Gastroesophageal sphincter (tissue), 4 donors: ENCODE results near the gene UQCC3. TPM values are rescaled to one million over a fixed set of nuclear protein-coding genes. Genes with fewer than 3 reads are reported as not detected.

ENCODE experiments used
- ATAC-seq: fragments of 150-250 bp; one replicate; pipeline ENCODE4 v1.9.1; 2016; ENCODE audit warnings: mild to moderate bottlenecking, moderate library complexity
- H3K27ac ChIP-seq, 4 donors: fragments of 200-600 bp; sonication (generic) in 3 of 4; 1 replicate in 3 of 4; 2 replicates in 1 of 4; pipeline ENCODE4 v1.5.1; 2016 to 2019
- H3K27me3 ChIP-seq: fragments of 200-600 bp; sonication (generic); one replicate; pipeline ENCODE4 v1.5.1; 2019
- H3K36me3 ChIP-seq, 2 donors: fragments of 200-600 bp; sonication (generic); one replicate each; pipeline ENCODE4 v1.5.1; 2019; ENCODE audit warnings: control low read depth in 1 of 2
- H3K4me1 ChIP-seq, 3 donors: fragments of 200-600 bp; sonication (generic); 1 replicate in 2 of 3; 2 replicates in 1 of 3; pipeline ENCODE4 v1.5.1; 2016 to 2019; ENCODE audit warnings: control low read depth in 2 of 3
- H3K4me3 ChIP-seq, 2 donors: fragments of 200-600 bp; sonication (generic); one replicate each; pipeline ENCODE4 v1.5.1; 2019; ENCODE audit warnings: mild to moderate bottlenecking in 1 of 2, moderate library complexity in 1 of 2
- H3K9me3 ChIP-seq, 3 donors: fragments of 200-600 bp; sonication (generic); one replicate each; pipeline ENCODE4 v1.5.1; 2017 to 2019; ENCODE audit warnings: control low read depth in 2 of 3
- CTCF ChIP-seq, 4 experiments: fragments of 200-600 bp in 2 of 4; fragments of 450-650 bp in 2 of 4; sonication (generic) in 1 of 4; IDR thresholded peaks; one replicate each; pipeline ENCODE4 v1.5.1; 2017 to 2019; ENCODE audit warnings: antibody characterized with exemption in 4 of 4, mild to moderate bottlenecking in 2 of 4, moderate library complexity in 2 of 4
- EP300 ChIP-seq: sonication (generic); formaldehyde crosslinking; IDR thresholded peaks from one replicate; pipeline ENCODE4 v1.6.1; 2017; ENCODE audit warnings: antibody characterized with exemption, mild to moderate bottlenecking
- POLR2A ChIP-seq, 2 donors: fragments of 450-650 bp; IDR thresholded peaks; one replicate each; pipeline ENCODE4 v1.6.1; 2017; ENCODE audit warnings: antibody characterized with exemption in 2 of 2, mild to moderate bottlenecking in 2 of 2, moderate library complexity in 1 of 2
- POLR2AphosphoS5 ChIP-seq: sonication (generic); formaldehyde crosslinking; IDR thresholded peaks from one replicate; pipeline ENCODE4 v1.6.1; 2017; ENCODE audit warnings: antibody characterized with exemption
- WGBS, 2 donors: methylation state at CpG; one replicate each; pipeline ENCODE4 v1.1.5; 2018; ENCODE audit warnings: low coverage in 1 of 2; 5-methylcytosine and 5-hydroxymethylcytosine counted together
- total RNA-seq, 4 donors: library from RNA; depleted of rRNA; stranded (reverse); fragments of >200 nt; gene quantifications; one replicate each; pipeline ENCODE4 v1.1.0, GENCODE V29; 2016

The UQCC3 gene, protein sequence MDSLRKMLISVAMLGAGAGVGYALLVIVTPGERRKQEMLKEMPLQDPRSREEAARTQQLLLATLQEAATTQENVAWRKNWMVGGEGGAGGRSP
- total RNA-seq = 10 to 100 TPM in 1 of 4 donors, 1 to 10 TPM in 3; 7.3 to 10.1 (median 8.4) TPM

GRCh38 chr11:62671608-62672389 is at the start of gene UQCC3, which contains the start of gene LBHD1:
TSS of gene UQCC3 (plus strand) at chr11:62671673. CDS start at chr11:62671746, 73 bp downstream.
TSS of gene LBHD1 (minus strand) at chr11:62672267. CDS start at chr11:62670031, 2,236 bp downstream.
- 0% methylated on average over 2 to 6 of the region's 59 CpGs for WGBS, 2 donors
- Histone ChIP-seq H3K27me3 (no peaks in the 10 kb centered on the region), H3K4me1 (peaks cover 3 to 73% (median 24%) of the 10 kb centered on the region in 3 donors), H3K9me3 (no peaks in the 10 kb centered on the region), H3K27ac (peak within 1 kb of the TSS; percentile 24 to 91 (median 88)), H3K4me3 (peak within 1 kb of the TSS; percentile 48 to 80), H3K36me3 (peaks cover 0 to 41% of the 10 kb centered on the region in 2 donors)
- TF ChIP-seq POLR2A (IDR thresholded peaks at IDR 0.05) = peak; percentile 49 to 59
- no peak for TF ChIP-seq EP300
- peak; percentile 70 for TF ChIP-seq POLR2AphosphoS5
- TF ChIP-seq CTCF (IDR thresholded peaks at IDR 0.05) = peak in 1 of 4 experiments; percentile 24
- ATAC-seq = peak; percentile 87

DNA sequence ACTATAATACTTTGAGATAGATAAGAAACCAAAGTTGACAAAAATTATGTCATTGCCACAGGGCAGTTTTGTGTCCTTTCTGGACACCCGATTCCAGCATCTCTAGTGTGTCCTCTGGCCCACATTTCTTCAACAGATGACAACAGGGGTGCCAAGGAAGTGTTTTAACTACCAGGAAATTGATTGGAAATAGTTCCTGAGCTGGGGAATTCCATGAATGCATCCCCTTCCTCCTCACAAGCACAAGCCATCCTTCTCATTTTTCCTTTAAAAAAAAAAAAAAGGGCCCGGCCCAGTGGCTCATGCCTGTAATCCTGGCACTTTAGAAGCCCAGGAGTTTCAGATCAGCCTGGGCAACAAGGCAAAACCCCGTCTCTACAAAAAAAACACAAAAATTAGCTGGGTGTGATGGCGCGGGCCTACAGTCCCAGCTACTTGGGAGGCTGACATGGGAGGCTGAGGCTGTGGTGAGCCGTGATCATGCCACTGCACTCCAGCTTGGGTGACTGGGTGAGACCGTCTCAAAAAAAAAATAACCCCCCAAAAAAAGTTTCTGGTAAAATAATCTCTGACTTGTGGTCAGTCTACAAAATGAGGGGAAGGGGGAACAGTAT is 48.9 kb upstream of the UQCC3 start:
- peak overlapping the region; percentile 69 to 88 (median 86) for H3K27ac ChIP-seq
- TF ChIP-seq POLR2AphosphoS5 (no peak), CTCF (IDR thresholded peaks at IDR 0.05) (no peak), POLR2A (IDR thresholded peaks at IDR 0.05) (no peak), EP300 (no peak)
- no peak for ATAC-seq
- H3K4me1 ChIP-seq = peaks cover 0 to 29% (median 11%) of the 10 kb centered on the region in 3 donors
- no peaks in the 10 kb centered on the region for H3K27me3 ChIP-seq
- H3K9me3 ChIP-seq = no peaks in the 10 kb centered on the region
- H3K36me3 ChIP-seq = peaks cover 0 to 48% of the 10 kb centered on the region in 2 donors
- 61 to 88% methylated on average over 3 to 4 of the region's 7 CpGs for WGBS, 2 donors
- H3K4me3 ChIP-seq = peak overlapping the region; percentile 63 to 73

DNA sequence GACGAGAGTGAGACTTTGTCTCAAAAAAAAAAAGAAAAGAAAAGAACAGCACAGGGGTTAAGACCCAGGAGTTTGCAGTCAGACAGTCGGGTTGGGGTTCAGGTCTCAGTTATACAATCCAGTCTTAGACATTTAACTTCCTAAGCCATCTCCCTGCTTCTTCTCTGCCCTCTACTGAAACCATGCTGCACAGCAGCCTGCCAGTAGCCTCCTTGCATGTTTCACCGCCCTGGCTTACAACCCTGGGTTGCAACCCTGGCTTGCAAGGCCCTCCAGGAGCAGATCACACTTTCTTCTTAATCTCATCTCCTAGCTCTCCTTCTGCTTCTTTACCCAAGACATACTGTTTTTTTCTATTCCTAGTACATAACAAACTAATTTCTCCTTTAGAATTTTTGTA is 43.8 kb upstream of the UQCC3 start:
- Histone ChIP-seq H3K27ac (no peak overlapping the region), H3K4me1 (no peaks in the 10 kb centered on the region), H3K27me3 (no peaks in the 10 kb centered on the region), H3K36me3 (peaks cover 3 to 82% of the 10 kb centered on the region in 2 donors), H3K9me3 (no peaks in the 10 kb centered on the region), H3K4me3 (no peak overlapping the region)
- TF ChIP-seq EP300 = no peak
- TF ChIP-seq POLR2AphosphoS5 = no peak
- TF ChIP-seq CTCF (IDR thresholded peaks at IDR 0.05) = no peak
- TF ChIP-seq POLR2A (IDR thresholded peaks at IDR 0.05) = no peak
- WGBS, 2 donors = 53 to 89% methylated on average over 2 of the region's 3 CpGs
- no peak for ATAC-seq

GRCh38 chr11:62632492-62632891 is 39.0 kb upstream of the UQCC3 start:
- H3K4me1 ChIP-seq = no peaks in the 10 kb centered on the region
- WGBS, 2 donors = 35 to 86% methylated on average over 1 to 4 of the region's 6 CpGs
- TF ChIP-seq POLR2A (IDR thresholded peaks at IDR 0.05) = no peak
- TF ChIP-seq CTCF (IDR thresholded peaks at IDR 0.05) = no peak
- TF ChIP-seq POLR2AphosphoS5 = no peak
- no peak for TF ChIP-seq EP300
- H3K27me3 ChIP-seq = no peaks in the 10 kb centered on the region
- ATAC-seq = no peak
- peaks cover 3 to 98% of the 10 kb centered on the region in 2 donors for H3K36me3 ChIP-seq
- no peaks in the 10 kb centered on the region for H3K9me3 ChIP-seq
- no peak overlapping the region for H3K27ac ChIP-seq
- H3K4me3 ChIP-seq = no peak overlapping the region
